GM18511 (cell line): ENCODE measurements around the gene ZNF766.
"Not testable (repeated sequence)": the region's sequence is repeated elsewhere in the genome, so short reads cannot be mapped to it uniquely, and the experiment has no call there.

Source experiments
- ATAC-seq: cut with Tn5 transposase; IDR thresholded peaks from one replicate; pipeline ENCODE4 v1.9.1; 2021; ENCODE audit warnings: mild to moderate bottlenecking, moderate library complexity; ENCODE audit not compliant: unreplicated experiment

Gene ZNF766

DNA sequence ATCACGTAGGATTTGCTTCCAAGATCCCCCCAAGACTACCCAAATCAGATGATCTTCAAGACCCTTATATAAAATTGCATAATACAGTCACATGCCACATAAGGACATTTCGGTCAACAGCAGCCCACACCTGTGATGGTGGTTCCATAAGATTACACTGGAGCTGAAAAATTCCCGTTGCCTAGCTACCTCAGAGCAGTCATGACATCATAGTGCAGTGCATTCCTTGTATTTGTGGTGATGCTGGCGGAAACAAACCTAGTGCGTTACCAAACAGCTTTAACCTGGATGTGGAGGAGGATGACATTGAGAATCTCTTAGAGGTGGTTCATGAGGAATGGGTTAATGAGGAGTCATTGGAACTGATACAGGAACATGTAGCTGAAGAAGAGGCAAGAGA lies 4.8 kb downstream of the ZNF766 start:
- ATAC-seq: no peak

DNA sequence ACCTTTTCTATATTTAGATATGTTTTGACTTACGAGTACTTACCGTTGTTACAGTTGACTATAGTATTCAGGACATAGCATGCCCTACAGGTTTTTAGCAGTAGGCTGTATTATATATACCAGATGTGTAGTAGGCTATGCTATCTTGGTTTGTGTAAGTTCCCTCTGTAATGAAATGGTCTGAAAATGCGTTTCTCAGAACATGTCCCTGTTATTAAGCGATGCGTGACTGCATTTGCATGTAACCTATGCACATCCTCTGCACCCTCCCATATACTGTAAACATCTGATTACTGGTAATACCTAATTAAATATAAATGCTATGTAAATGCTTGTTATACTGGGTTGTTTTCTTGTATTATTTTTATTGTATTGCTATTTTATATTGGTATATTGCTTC lies 6.6 kb downstream of the ZNF766 start:
- ATAC-seq: no peak

DNA sequence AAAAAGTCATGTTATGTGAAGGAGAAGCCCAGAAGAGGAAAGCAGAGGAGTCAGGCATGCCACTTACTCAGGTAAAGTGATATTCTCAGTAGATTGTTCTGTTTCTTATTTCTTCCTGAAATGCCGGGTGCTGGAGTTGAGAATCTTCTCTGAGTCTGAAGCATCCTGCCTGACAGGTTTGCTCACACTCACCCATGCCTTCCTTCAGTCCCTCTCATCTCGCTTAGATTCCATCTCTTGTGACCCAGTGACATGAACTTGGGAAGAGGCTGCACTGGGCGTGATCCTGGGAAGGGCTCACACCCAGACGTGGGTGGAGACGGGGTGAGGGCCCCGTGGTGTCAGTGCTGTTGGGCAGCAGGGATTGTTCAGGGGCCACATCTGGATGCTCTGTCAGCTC lies 8.1 kb downstream of the ZNF766 start:
- no peak for ATAC-seq

DNA sequence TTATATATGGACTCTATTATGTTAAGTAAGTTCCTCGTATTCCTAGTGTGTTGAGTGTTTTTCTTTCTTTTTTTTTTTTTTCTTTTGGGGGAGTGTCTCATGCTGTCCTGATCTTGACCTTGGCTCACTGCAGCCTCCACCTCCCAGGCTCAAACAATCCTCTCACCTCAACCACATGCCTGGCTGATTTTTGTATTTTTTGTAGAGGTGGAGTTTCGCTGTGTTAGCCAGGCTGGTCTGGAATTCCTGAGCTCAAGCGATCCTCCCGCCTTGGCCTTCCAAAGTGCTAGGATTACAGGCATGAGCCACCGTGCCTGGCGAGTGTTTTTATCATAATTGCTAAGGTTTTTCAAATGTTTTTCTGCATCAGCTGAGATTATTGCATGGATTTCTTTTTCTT lies 16.9 kb downstream of the ZNF766 start:
- ATAC-seq: no peak

DNA sequence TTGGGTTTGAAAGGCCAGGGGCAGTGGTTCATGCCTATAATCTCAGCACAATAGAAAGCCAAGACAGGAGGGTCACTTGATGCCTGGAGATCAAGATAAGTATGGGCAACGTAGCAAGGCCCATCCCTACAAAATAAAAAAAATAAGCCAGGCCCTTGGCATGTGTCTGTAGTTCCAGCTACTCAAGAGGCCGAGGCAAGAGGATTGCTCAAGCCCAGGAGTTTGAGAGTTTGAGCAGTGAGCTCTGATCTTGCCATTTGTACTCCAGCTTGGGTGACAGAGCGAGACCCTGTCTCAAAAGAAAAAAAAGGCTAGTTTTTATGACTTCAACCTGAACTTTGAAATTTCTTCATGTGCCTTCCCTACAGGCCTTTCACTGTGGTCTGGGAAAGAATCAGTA lies 22.4 kb downstream of the ZNF766 start:
- no peak for ATAC-seq

DNA sequence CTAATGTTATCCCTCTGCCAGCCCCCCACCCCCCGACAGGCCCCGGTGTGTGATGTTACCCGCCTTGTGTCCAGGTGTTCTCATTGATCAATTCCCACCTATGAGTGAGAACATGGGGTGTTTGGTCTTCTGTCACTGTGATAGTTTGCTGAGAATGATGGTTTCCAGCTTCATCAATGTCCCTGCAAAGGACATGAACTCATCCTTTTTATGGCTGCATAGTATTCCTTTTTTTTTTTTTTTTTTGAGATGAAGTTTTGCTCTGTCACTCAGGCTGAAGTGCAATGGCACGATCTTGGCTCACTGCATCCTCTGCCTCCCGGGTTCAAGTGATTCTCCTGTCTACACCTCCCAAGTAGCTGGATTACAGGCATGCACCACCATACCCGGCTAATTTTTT lies 23.6 kb downstream of the ZNF766 start:
- not testable (repeated sequence) for ATAC-seq

DNA sequence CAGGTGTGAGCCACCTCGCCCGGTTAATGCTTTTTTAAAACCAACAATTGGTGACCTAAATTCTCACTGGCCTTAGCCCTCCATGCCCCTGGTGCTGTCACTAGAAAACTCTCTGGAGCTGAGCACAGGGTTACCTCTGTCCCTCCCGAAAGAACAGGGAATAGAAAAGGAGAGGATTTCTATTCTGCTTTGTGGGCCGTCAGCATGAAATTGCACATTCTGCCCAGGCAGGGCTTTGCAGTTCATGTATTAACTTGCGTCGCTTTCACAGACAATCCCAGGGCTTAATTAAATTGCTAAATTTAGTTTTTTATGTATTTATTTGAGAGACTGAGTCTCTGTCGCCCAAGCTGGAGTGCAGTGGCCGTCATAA lies 27.0 kb downstream of the ZNF766 start:
- no peak for ATAC-seq

DNA sequence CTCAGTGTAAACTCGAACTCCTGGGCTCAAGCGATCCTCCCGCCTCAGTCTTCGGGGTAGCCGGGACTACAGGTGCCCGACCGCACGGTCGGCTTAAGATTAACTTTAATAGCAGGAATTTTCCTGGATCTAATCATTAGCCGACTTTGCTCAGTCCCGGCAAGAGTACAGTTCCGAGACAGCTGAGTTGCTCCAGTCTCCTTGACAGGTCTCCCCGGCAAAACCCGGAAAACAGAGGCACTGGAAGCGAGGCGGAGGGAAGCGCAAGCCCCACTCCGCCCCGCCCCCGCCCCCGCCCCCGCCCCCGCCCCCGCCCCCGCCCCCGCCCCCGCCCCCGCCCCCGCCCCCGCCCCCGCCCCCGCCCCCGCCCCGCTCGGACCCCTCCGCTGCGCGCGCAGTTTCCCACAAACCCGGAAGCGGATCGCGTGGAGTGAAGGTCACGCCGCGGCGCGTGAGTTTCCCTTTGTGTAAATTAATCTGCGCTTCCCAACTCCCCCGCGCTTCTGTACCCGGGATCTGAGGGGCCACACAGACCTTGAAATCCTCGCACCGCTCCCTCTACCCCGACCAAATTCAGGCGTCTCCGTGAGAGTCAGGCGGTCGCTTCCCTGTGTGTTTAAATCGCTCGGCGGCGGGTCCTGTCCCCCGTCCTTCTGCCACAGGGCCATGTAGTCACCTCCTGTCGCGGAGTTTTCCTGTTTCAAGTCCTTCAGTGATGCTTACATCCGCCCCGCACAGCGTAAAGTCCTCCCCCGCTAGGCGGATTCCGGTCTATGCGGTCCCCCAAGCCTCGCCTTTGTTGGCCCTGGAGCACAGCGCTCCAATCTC lies 27.6 kb downstream of the ZNF766 start, which contains the start of gene ZNF480:
Gene ZNF480 (plus strand): TSS at position 397 of the 828 bp plus-strand sequence. CDS start 3,244 bp downstream, outside the sequence.
- peak; percentile 65 for ATAC-seq

DNA sequence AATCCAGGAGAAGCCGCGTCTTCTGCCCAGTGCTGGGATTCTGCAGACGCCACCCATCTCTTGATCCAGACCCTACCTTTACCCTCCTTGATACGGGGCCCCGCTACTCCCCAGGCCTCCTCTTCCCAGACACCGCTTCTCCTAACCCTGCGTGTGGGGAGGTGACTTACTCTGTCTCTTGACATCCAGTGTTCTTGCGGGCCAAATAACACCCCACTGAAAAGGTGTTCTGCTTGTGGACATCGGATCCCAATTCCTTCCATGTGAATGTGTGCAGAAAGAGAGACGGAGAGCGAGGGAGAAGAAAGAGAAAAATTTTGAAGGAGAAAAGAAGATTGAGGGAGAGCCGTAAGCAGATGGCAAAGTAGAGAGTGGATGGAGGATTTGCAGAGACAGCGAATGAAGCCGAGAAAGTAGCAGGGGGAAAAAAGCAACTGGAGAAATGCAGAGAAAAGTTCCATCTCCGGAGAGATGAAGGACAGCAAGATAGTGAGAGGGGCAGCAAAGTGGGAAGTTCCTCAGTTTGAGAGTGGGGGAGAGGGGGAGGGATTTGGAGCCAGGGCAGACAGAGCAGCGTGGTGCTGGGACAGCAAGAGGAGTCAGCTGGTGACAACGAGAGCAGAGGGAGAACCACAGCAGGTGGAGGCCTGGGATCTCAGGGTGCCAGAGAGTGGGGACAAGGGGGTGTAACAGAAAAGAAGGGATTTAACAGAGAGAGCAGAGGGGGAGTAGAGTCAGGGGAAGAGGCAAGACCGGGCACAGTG lies 28.4 kb downstream of the ZNF766 start:
- peak; percentile 40 for ATAC-seq

DNA sequence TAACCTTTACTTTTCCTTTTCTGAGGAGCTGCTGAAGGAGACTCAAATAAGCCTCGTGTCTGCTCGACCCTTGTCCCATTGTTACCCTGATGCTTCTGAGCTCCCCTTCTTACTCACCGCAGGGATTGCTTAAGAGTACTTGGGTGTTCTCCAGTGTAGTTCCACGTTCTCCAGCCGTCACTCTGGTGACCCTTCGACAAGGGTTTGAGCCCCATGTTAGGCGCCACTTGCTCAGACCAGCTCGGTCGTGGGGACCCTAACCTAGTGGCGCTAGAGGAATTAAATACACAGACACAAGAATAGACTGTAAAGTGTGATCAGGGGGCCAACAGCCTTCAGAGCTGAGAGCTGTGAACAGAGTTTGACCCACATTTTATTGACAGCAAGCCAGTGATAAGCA lies 37.9 kb downstream of the ZNF766 start:
- ATAC-seq: no peak

DNA sequence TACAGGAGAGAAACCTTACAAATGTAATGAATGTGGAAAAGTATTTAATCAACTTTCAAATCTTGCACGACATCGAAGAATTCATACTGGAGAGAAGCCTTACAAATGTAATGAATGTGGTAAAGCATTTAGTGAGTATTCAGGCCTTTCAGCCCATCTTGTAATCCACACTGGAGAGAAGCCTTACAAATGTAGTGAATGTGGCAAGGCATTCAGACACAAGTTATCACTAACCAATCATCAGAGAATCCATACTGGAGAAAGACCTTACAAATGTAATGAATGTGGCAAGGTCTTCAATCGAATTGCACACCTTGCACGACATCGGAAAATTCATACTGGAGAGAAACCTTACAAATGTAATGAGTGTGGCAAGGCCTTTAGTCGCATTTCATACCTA lies 53.0 kb downstream of the ZNF766 start:
- no peak for ATAC-seq

DNA sequence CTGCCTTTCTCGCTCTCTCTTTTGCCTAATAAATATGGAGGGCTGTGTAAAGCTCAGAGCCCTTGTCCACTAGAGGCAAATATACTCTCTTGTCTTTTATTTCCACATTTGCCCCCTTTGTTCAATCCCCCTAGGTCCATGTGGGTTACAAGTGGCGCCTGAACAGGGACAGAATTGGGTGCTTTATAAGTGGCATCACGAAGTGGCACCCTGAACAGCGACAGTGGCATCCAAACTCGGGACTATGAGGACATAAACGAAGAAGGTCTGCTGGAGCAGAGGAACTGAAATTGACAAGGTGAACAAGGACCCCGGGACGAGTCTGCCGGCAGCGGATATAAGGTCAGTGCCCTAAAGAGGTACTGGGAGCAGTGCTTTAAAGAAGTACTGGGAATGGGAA lies 62.4 kb downstream of the ZNF766 start:
- no peak for ATAC-seq

DNA sequence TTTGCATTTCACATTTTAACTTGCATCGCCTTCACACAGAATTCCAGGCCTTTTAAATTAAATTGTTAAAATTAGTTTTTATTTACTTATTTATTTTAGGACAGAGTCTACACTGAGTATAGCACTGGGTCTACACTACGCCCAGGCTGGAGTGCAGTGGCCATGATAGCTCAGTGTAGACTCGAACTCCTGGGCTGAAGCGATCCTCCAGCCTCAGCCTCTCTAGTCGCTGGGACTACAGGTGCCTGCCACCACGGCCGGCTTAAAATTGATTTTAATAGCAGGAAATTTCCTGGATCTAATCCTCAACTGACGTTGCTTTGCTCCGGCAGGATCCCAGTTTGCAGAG lies 66.4 kb downstream of the ZNF766 start:
- ATAC-seq: peak; percentile 26

DNA sequence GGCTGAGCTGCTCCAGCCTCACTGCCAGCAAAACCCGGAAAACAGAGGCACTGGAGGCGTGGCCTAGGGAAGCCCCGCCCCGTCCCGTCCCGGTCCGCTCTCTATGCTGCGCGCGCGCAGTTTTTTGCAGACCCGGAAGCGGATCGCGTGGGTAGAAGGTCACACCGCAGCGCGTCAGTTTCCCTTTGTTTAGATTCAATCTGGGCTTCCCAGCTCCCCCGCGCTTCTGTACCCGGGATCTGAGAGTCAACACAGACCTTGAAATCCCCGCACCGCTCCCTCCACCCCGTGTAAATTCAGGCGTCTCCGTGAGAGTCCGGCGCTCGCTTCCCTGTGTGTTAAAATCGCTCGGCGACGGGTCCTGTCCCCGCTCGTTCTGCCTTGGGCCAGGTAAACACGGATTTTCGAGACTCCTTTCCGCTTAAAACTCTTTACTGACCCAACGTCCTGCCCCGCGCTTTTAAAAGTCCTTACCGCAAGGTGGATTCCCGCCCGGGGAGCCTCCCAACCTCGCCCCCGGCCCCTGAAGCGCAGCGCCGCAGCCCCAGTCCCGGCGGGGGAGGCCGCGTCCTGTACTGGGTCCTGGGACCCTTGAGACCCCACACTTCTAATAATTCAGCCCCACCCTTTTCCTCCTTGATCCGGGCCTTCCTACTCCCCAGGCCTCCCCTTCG lies 66.9 kb downstream of the ZNF766 start, which contains the start of gene ZNF610:
Gene ZNF610 (plus strand): TSS at position 127 of the 674 bp plus-strand sequence. CDS start 12,930 bp downstream, outside the sequence.
- peak; percentile 69 for ATAC-seq

DNA sequence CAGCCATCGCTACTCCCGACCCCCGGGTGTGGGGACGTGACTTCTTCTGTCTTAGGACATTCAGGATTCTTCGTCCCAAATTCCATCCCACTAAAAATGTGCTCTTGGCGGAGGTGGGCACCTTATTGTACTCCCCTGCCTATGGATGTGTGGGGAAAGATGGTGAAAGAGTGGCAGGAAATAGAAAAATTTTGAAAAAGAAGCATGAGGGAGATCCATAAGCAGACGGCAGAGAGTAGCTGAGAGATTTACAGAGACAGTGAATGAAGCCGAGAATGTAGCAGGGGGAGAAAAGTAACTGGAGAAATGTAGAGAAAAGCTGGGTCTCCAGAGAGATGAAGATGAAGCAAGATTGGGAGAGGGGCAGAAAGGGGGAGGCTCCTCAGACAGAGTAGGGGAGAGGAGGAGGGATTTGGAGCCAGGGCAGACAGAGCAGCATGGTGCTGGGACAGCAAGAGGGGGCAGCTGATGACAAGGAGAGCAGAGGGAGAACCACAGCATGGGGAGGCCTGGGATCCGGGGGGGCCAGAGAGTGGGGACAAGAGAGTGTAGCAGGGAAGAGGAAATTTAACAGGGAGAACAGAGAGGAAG lies 67.5 kb downstream of the ZNF766 start:
- no peak for ATAC-seq

DNA sequence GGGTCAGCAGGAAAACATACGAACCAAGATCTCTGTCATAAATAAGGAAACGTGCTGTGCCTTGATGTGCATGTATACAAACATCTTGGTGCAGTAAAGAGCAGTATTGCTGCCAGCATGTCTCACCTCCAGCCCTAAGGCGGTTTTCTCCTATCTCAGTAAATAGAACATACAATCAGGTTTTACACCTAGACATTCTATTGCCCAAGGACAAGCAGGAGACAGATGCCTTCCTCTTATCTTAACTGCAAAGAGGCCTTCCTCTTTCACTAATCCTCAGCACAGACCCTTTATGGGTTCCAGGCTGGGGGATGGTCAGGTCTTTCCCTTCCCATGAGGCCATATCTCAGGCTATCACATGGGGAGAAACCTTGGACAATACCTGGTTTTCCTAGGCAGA lies 69.6 kb downstream of the ZNF766 start:
- not testable (repeated sequence) for ATAC-seq

DNA sequence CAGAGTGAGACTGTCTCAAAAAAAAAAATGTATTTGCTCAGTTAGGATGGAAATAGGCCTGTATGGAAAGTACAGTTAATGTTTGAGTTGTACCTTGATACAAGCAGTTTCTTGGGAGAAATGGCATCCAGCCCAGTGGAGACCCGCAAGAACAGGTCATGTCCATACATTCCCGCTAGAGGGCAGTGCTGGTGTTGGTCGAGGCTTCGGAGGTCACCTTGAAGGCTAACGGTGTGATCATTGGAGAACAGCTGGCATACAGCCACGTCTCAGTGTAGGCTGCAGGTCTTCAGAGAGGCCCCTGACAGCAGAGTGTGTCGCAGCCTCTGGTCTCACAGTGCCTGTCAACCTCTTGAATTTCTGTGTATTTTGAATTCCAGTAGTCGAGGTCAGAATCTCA lies 74.2 kb downstream of the ZNF766 start:
- no peak for ATAC-seq

DNA sequence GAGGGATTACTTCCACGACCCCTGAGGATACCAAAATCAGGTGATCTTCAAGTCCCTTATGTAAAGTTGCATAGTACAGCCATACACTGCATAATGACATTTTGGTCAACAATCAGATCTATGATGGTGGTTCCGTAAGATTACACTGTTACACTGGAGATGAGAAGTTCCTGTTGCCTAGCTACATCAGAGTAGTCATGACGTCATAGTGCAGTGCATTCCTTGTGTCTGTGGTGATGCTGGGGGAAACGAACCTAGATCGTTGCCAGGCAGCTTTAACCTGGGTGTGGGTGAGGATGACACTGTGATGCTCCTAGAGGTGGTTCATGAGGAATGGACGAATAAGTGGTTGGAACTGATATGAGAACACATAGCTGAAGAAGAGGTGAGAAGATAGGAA lies 75.8 kb downstream of the ZNF766 start:
- no peak for ATAC-seq
